Cardiac fibroblast (primary cell): ENCODE data around the gene GPR179.
"Not testable (repeated sequence)": the region's sequence is repeated elsewhere in the genome, so short reads cannot be mapped to it uniquely, and the experiment has no call there.

Experiments
- DNase-seq, 2 donors: peaks; one replicate each; pipeline versions ENCODE4 v3.0.0 to v3.0.0-alpha.2; 2010; ENCODE audit warnings: low read depth in 2 of 2
- H3K4me3 ChIP-seq, 2 donors: replicated peaks in 1 of 2; 1 replicate in 1 of 2; 2 replicates in 1 of 2; pipeline ENCODE4 v1.5.1; 2011; ENCODE audit warnings: low read depth in 2 of 2, low read length in 2 of 2, mild to moderate bottlenecking in 2 of 2, moderate library complexity in 1 of 2
- CTCF ChIP-seq: IDR thresholded peaks from one replicate; pipeline ENCODE4 v1.5.1; 2011; ENCODE audit warnings: low read depth, mild to moderate bottlenecking, low read length, inconsistent platforms

Gene GPR179

GRCh38 chr17:38288217-38288827 is 55.4 kb downstream of the GPR179 start:
- peak; percentile 24 for TF ChIP-seq CTCF
- peak; percentile 32 to 49 for DNase-seq
- not testable (repeated sequence) for H3K4me3 ChIP-seq

- DNase-seq, result peak; percentile 49 to 76
- H3K4me3 ChIP-seq, result not testable (repeated sequence)
These were observed 57.2 kb downstream of the GPR179 start for GRCh38 chr17:38286501-38287091.

GRCh38 chr17:38285994-38286393 is 57.8 kb downstream of the GPR179 start:
- H3K4me3 ChIP-seq, result not testable (repeated sequence)
- peak in 1 of 2 donors; percentile 5 for DNase-seq
